HTERT RPE-1 (cell line): Measurements from ENCODE around the gene HJURP.

Source experiments
- in situ Hi-C: fragments of 300-500 bp; cut with MboI; formaldehyde crosslinking; loops from 4 replicates; pipeline ENCODE4 v1.14.3; 2020; ENCODE audit warnings: low sequenced_read_pairs

Gene HJURP

GRCh38 chr2:233796254-233796653 is 58.1 kb downstream of the HJURP start:
- in situ Hi-C loops, result no loop called here

DNA sequence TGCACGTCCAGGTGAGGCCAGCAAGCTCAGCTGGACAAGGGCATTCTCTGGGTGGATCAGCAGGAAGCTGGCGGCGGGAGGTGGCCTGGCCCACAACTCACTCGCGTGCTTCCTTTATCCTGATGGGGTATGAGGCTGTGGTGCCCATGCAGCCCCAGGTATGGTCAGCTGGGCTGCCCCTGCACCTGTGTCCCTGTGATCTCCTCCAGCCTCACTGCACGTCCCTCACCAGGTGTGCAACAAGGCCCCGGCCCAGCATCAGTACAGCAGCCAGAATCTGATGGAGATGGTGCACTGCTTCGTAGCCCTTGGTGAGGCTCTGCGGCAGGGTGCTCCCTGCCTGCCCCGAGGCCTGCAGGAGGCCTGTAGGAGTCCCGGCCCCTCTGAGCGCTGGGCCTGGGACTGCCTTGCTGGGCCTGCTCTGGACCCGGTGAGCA is 58.6 kb downstream of the HJURP start:
- in situ Hi-C loops, result no loop called here

DNA sequence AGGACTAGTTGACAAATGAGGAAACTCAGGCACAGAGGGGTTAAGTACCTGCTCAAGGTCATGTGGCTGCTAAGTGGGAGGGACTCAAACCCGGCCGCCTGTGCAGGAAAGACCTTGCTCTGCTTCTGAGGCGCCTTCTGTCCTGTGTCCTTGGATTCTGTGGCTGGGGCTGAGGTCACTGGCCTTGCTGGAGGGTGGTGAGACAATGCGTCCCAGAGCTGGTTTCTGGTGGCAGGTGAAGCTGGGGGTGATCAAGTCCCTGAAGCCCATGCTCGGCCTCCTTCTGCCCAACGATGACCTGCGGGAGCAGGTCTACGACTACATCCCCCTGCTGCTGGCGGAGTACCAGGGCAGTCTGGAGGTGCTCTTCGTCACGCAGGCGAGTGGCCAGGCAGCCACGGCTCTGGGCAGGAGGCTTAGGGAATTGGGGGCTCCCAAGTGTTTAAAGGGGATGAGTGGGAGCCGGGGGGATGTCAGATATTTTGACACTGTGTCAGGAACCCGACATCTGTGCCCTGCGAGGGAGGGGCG is 60.1 kb downstream of the HJURP start:
- in situ Hi-C loops, result no loop called here

- in situ Hi-C loops, result no loop called here
These were observed 60.7 kb downstream of the HJURP start for GRCh38 chr2:233793465-233794127.

- in situ Hi-C loops, result no loop called here
These were observed 61.6 kb downstream of the HJURP start for GRCh38 chr2:233792720-233793119.

- in situ Hi-C loops, result no loop called here
These were observed 62.4 kb downstream of the HJURP start for GRCh38 chr2:233791883-233792329.

- in situ Hi-C loops, result no loop called here
These were observed 63.0 kb downstream of the HJURP start for GRCh38 chr2:233791151-233791882.

DNA sequence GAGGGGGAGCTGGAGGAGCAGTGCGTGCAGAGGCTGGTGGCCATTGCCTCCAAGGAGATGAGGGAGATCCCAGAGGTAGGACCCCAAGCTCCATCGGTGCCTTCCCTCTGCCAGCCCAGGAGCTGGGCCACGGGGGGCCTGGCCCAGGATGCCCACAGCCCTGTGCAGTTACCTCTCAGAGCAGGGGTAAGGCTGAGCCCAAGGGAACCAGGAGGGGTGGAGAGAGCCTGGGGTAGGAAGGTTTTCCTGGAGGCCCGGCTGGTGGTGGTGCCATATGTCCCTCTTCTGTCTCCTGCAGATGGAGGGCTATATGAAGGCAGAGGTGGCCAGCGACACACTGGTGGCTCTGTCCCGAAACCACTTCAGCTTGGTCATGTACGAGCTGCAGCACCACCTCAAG is 64.8 kb downstream of the HJURP start:
- in situ Hi-C loops, result no loop called here
